Panc1 (cell line): Measurements from ENCODE around the gene RAB1B. TPM values are rescaled to one million over a fixed set of nuclear protein-coding genes. Genes with fewer than 3 reads are reported as not detected.

Source experiments
- ATAC-seq: fragments of 200-7000 bp; cut with Tn5 transposase; 2 replicates; pipeline ENCODE4 v1.9.1; 2020; ENCODE audit warnings: mild to moderate bottlenecking, moderate library complexity
- BruUV-seq: library from RNA; stranded (reverse); fragments of 400-500 nt; replicated peaks from 2 replicates; lab custom pipeline; 2021; lab: Mats Ljungman, UMichigan
- CTCF ChIA-PET: fragments of 300-600 bp; sonication (Branson Sonifier 250); formaldehyde crosslinking; loops from one replicate; lab custom pipeline; 2022; ENCODE audit warnings: antibody characterized with exemption; lab: Charles Lee
- POLR2A ChIA-PET: fragments of 300-600 bp; sonication (Branson Sonifier 250); formaldehyde crosslinking; loops from one replicate; lab custom pipeline; 2022; ENCODE audit warnings: antibody characterized with exemption; lab: Charles Lee
- DNase-seq: peaks from one replicate; pipeline ENCODE4 v3.0.0-alpha.2; 2010; ENCODE audit warnings: low read depth, low spot score
- H3K27ac ChIP-seq: 2 replicates; pipeline ENCODE4 v1.5.1; 2011; ENCODE audit warnings: mild to moderate bottlenecking, low read length, inconsistent platforms
- H3K27me3 ChIP-seq: fragments of 200-500 bp; sonication (Bioruptor generic); 2 replicates; pipeline ENCODE4 v1.6.0; 2014; ENCODE audit warnings: low read length, inconsistent platforms; ENCODE audit not compliant: control insufficient read depth, insufficient read depth
- H3K36me3 ChIP-seq: fragments of 200-500 bp; sonication (Bioruptor generic); 2 replicates; pipeline ENCODE4 v1.5.1; 2014; ENCODE audit warnings: inconsistent platforms, mild to moderate bottlenecking, low read length, moderate library complexity; ENCODE audit not compliant: control insufficient read depth, insufficient read depth
- H3K4me1 ChIP-seq: 2 replicates; pipeline ENCODE4 v1.5.1; 2011; ENCODE audit warnings: inconsistent platforms, mild to moderate bottlenecking, low read length, moderate library complexity; ENCODE audit not compliant: control insufficient read depth, insufficient read depth
- H3K4me3 ChIP-seq, 2 experiments: 2 replicates each; pipeline ENCODE4 v1.5.1; 2011 to 2012; ENCODE audit warnings: low read depth in 2 of 2, low read length in 2 of 2, mild to moderate bottlenecking in 2 of 2, inconsistent platforms in 1 of 2, moderate library complexity in 1 of 2
- H3K9me3 ChIP-seq: fragments of 200-500 bp; sonication (Bioruptor generic); 2 replicates; pipeline ENCODE4 v1.5.1; 2014; ENCODE audit warnings: low read depth, mild to moderate bottlenecking, inconsistent platforms, low read length, moderate library complexity; ENCODE audit not compliant: control insufficient read depth, insufficient read depth
- POLR2AphosphoS5 ChIP-seq: IDR thresholded peaks from 2 replicates; pipeline ENCODE4 v1.6.1; 2012; ENCODE audit warnings: mild to moderate bottlenecking, low read depth, low read length, moderate library complexity
- SIN3A ChIP-seq: IDR thresholded peaks from 2 replicates; pipeline ENCODE4 v1.6.1; 2012; ENCODE audit warnings: low read depth, mild to moderate bottlenecking, low read length, moderate library complexity, borderline replicate concordance; ENCODE audit not compliant: insufficient read depth
- TCF7L2 ChIP-seq: IDR thresholded peaks from 2 replicates; pipeline ENCODE4 v1.6.1; 2011; ENCODE audit warnings: mild to moderate bottlenecking, low read depth, low read length, inconsistent platforms
- in situ Hi-C: cut with HindIII; loops from 2 replicates; pipeline ENCODE4 v1.10.0; 2016; ENCODE audit warnings: low sequenced_read_pairs, low pct_unique_long_range_greater_than_20kb
- intact Hi-C: fragments of 100-400 bp; cut with micrococcal nuclease; formaldehyde crosslinking; loops from one replicate; pipeline ENCODE4 v1.10.0; 2022; ENCODE audit not compliant: unreplicated experiment
- total RNA-seq: library from RNA; stranded (reverse); gene quantifications from one replicate; pipeline ENCODE4 v1.2.1, GENCODE V29; 2021; ENCODE audit not compliant: unreplicated experiment
- TF ChIP-seq, protein P1 (sequence below), 2 experiments: IDR thresholded peaks; 2 replicates each; pipeline ENCODE4 v1.6.1; 2011 to 2012; ENCODE audit warnings: low read depth in 2 of 2, control low read depth in 1 of 2, low read length in 1 of 2, mild to moderate bottlenecking in 1 of 2, moderate library complexity in 1 of 2; ENCODE audit not compliant: insufficient read depth in 1 of 2
- TF ChIP-seq, protein P2 (sequence below): fragments of 450-650 bp; IDR thresholded peaks from 2 replicates; pipeline ENCODE4 v1.5.1; 2017; ENCODE audit warnings: mild to moderate bottlenecking

RAB1B gene
- total RNA-seq, 1 experiment from 2014 or later = 256 TPM

DNA sequence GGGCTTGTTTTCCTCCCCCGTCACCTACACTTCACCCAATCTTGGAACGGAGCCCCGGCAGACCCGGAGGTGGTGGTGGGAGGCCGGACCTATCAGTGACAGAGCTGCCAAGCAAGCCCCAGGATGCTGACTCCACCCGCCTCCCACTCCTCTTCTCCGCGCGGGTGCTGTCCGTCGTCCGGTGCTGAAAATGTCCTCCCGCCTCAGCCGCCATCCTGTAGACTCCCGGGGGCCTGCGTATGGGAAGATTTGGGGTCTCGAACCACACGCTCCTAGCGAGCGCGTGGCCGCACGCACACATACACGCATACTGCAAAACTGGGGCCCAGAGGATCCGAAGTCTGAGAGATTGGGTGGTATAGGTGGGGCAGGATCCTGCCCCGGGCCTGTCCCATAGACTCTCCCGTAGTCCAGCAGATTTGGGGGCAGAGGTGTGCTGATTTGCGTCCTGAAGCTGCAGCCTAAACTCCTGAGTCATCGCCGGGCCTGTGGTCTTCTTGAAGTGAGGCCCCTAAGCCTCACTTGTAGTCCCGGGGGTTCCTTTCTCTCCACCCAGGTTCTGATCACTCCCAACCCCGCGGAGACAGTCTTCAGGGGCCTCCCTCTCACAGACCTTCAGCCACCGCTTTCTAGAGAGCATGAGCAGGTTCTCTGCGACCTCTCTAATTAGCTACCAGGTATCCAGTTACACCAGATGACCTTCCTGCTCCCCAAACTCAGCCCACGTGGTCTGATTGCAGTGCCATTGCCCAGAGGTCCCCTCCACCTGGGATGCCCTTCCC lies 21.3 kb downstream of the RAB1B start:
- in situ Hi-C loops = no loop called here
- H3K9me3 ChIP-seq = no peaks in the 10 kb centered on the region
- peak overlapping the region; percentile 82 for H3K27ac ChIP-seq
- H3K27me3 ChIP-seq = no peaks in the 10 kb centered on the region
- intact Hi-C loops = no loop called here
- H3K4me1 ChIP-seq = peaks cover 20% of the 10 kb centered on the region
- TSS peak; percentile 79 for BruUV-seq
- DNase-seq (peak; percentile 24), ATAC-seq (peak; percentile 42)
- no peaks in the 10 kb centered on the region; the same call in none of the 2 replicates for H3K36me3 ChIP-seq
- TF ChIP-seq, protein P1, sequence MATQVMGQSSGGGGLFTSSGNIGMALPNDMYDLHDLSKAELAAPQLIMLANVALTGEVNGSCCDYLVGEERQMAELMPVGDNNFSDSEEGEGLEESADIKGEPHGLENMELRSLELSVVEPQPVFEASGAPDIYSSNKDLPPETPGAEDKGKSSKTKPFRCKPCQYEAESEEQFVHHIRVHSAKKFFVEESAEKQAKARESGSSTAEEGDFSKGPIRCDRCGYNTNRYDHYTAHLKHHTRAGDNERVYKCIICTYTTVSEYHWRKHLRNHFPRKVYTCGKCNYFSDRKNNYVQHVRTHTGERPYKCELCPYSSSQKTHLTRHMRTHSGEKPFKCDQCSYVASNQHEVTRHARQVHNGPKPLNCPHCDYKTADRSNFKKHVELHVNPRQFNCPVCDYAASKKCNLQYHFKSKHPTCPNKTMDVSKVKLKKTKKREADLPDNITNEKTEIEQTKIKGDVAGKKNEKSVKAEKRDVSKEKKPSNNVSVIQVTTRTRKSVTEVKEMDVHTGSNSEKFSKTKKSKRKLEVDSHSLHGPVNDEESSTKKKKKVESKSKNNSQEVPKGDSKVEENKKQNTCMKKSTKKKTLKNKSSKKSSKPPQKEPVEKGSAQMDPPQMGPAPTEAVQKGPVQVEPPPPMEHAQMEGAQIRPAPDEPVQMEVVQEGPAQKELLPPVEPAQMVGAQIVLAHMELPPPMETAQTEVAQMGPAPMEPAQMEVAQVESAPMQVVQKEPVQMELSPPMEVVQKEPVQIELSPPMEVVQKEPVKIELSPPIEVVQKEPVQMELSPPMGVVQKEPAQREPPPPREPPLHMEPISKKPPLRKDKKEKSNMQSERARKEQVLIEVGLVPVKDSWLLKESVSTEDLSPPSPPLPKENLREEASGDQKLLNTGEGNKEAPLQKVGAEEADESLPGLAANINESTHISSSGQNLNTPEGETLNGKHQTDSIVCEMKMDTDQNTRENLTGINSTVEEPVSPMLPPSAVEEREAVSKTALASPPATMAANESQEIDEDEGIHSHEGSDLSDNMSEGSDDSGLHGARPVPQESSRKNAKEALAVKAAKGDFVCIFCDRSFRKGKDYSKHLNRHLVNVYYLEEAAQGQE (IDR thresholded peaks at IDR 0.05; ENCODE audit: insufficient read depth in 1 of 2, low read depth in 2 of 2, low read length in 1 of 2) = peak; percentile 97 to 99
- TF ChIP-seq POLR2AphosphoS5 (no peak), SIN3A (peak; percentile 97; the same call in 1 of the 2 replicates)
- POLR2A ChIA-PET = interaction anchor here (0.5 to 1.2 kb wide), 10 partner anchors 8 to 1147 kb away, joined by 4 to 9 read pairs (median 5); partner anchors contain the start of gene CNIH2
- CTCF ChIA-PET = interaction anchor here (0.9 to 1.3 kb wide), 2 partner anchors 22 to 67 kb away, joined by 3 to 5 read pairs; no protein-coding TSS in a partner anchor
- peak overlapping the region; percentile 83 to 86 for H3K4me3 ChIP-seq

DNA sequence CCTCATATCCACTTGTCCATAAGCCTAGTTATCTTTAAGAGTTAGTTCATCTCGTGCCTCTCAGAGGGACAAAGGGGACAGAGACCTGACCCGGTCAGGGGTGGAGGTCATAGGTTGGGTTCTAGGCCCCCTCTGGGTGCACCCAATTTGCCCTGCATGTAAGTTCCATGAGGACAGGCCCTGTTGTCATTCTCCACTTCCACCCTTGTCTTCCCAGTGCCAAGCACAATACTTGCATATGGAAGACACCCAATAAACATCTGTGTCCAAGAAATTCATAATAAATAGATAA lies 21.8 kb downstream of the RAB1B start:
- Histone ChIP-seq H3K36me3 (no peaks in the 10 kb centered on the region; the same call in none of the 2 replicates), H3K9me3 (no peaks in the 10 kb centered on the region), H3K27me3 (no peaks in the 10 kb centered on the region), H3K4me3 (peak overlapping the region in 1 of 2 experiments; percentile 83; a peak in 2 of 4 replicates), H3K4me1 (peaks cover 17% of the 10 kb centered on the region), H3K27ac (peak overlapping the region; percentile 82)
- DNase-seq (no peak), ATAC-seq (no peak)
- in situ Hi-C loops = no loop called here
- intact Hi-C loops = no loop called here
- BruUV-seq = no TSS peak
- ChIA-PET POLR2A (no interaction called here), CTCF (no interaction called here)
- TF ChIP-seq SIN3A = no peak
- TF ChIP-seq POLR2AphosphoS5 = no peak

DNA sequence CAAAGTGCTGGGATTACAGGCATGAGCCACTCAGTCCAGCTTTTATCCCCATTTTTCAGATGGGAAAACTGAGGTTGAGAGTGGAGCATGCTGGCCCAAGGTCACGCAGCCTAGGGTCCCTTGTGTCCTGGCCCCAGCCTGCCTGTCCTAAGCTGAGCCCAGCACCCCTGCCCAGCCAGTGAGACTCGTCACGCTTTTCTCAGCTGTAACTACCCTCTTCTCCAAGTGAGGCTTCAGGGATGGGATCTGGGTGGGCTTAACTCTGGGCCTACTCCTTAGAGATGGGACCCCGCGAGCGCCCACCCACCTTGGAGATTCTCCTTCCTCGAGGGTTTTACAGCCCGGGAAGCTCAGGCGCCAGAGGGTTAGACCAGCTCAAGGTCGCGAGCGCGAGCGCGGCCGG lies 22.9 kb downstream of the RAB1B start:
- intact Hi-C loops = no loop called here
- POLR2A ChIA-PET = interaction anchor here (0.6 to 1.3 kb wide), 2 partner anchors 11 to 146 kb away, joined by 6 to 9 read pairs; no protein-coding TSS in a partner anchor
- Histone ChIP-seq H3K36me3 (no peaks in the 10 kb centered on the region; the same call in none of the 2 replicates), H3K4me3 (peak overlapping the region; percentile 61 to 62), H3K9me3 (no peaks in the 10 kb centered on the region), H3K27ac (no peak overlapping the region; the same call in 1 of the 2 replicates), H3K27me3 (no peaks in the 10 kb centered on the region), H3K4me1 (peaks cover 17% of the 10 kb centered on the region)
- ATAC-seq = no peak
- in situ Hi-C loops = no loop called here
- no peak for DNase-seq
- no peak for TF ChIP-seq TCF7L2
- no peak for TF ChIP-seq POLR2AphosphoS5
- TF ChIP-seq, protein P2, sequence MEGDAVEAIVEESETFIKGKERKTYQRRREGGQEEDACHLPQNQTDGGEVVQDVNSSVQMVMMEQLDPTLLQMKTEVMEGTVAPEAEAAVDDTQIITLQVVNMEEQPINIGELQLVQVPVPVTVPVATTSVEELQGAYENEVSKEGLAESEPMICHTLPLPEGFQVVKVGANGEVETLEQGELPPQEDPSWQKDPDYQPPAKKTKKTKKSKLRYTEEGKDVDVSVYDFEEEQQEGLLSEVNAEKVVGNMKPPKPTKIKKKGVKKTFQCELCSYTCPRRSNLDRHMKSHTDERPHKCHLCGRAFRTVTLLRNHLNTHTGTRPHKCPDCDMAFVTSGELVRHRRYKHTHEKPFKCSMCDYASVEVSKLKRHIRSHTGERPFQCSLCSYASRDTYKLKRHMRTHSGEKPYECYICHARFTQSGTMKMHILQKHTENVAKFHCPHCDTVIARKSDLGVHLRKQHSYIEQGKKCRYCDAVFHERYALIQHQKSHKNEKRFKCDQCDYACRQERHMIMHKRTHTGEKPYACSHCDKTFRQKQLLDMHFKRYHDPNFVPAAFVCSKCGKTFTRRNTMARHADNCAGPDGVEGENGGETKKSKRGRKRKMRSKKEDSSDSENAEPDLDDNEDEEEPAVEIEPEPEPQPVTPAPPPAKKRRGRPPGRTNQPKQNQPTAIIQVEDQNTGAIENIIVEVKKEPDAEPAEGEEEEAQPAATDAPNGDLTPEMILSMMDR = no peak
- CTCF ChIA-PET = interaction anchor here (0.6 to 1.0 kb wide), 2 partner anchors 11 to 45 kb away, joined by 3 to 6 read pairs; partner anchors contain the start of gene RIN1
- no TSS peak for BruUV-seq
